Measurements from ENCODE around the gene ZNF484.

- TF ChIP-seq POLR2A (IDR thresholded peaks at IDR 0.05) = no peak
- TF ChIP-seq, protein P1, sequence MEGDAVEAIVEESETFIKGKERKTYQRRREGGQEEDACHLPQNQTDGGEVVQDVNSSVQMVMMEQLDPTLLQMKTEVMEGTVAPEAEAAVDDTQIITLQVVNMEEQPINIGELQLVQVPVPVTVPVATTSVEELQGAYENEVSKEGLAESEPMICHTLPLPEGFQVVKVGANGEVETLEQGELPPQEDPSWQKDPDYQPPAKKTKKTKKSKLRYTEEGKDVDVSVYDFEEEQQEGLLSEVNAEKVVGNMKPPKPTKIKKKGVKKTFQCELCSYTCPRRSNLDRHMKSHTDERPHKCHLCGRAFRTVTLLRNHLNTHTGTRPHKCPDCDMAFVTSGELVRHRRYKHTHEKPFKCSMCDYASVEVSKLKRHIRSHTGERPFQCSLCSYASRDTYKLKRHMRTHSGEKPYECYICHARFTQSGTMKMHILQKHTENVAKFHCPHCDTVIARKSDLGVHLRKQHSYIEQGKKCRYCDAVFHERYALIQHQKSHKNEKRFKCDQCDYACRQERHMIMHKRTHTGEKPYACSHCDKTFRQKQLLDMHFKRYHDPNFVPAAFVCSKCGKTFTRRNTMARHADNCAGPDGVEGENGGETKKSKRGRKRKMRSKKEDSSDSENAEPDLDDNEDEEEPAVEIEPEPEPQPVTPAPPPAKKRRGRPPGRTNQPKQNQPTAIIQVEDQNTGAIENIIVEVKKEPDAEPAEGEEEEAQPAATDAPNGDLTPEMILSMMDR (IDR thresholded peaks at IDR 0.05) = no peak
Observed at GRCh38 chr9:92807757-92808725, 69.8 kb downstream of the ZNF484 start.

Measured in right lobe of liver (tissue), 4 donors.